Endothelial cell of umbilical vein (primary cell): Measurements from ENCODE around the gene BET1L. TPM values are rescaled to one million over a fixed set of nuclear protein-coding genes. Genes with fewer than 3 reads are reported as not detected.

Experiments used
- BruUV-seq: library from RNA; stranded (reverse); fragments of 400-500 nt; replicated peaks from 2 replicates; lab custom pipeline; 2021; lab: Mats Ljungman, UMichigan
- CTCF ChIA-PET: fragments of 300-600, 350-600 bp; sonication (Branson Sonifier 250); formaldehyde crosslinking; loops from one replicate; lab custom pipeline; 2021; ENCODE audit warnings: antibody characterized with exemption, inconsistent platforms; lab: Charles Lee
- POLR2A ChIA-PET: fragments of 300-600, 350-600 bp; sonication (Branson Sonifier 250); formaldehyde crosslinking; loops from one replicate; lab custom pipeline; 2021; ENCODE audit warnings: antibody characterized with exemption, inconsistent platforms; lab: Charles Lee
- DNase-seq: peaks from one replicate; pipeline ENCODE4 v3.0.0-alpha.2; 2011; ENCODE audit warnings: low read depth, low spot score
- FAIRE-seq: peaks from 2 replicates; lab custom pipeline; 2011; peaks lifted over from hg19 to GRCh38; lab: Jason Lieb, UNC
- H2AFZ ChIP-seq: 2 replicates; pipeline ENCODE4 v1.6.0; 2012; ENCODE audit warnings: low read depth, low read length, control low read depth, inconsistent platforms
- H3K27ac ChIP-seq: 2 replicates; pipeline ENCODE4 v1.5.1; 2011; ENCODE audit warnings: low read depth, mild to moderate bottlenecking, control low read depth, low read length, moderate library complexity; ENCODE audit not compliant: insufficient read depth
- H3K27me3 ChIP-seq, 2 experiments: 2 replicates each; pipeline versions ENCODE4 v1.6.0 to v1.6.1; 2011; ENCODE audit warnings: low read length in 2 of 2, mixed read lengths in 1 of 2; ENCODE audit not compliant: control insufficient read depth in 2 of 2, insufficient read depth in 2 of 2
- H3K36me3 ChIP-seq, 2 experiments: 2 replicates in 1 of 2; 3 replicates in 1 of 2; pipeline ENCODE4 v1.5.1; 2011; ENCODE audit warnings: low read length in 2 of 2, mild to moderate bottlenecking in 1 of 2, moderate library complexity in 1 of 2; ENCODE audit not compliant: control insufficient read depth in 2 of 2, insufficient read depth in 2 of 2; ENCODE audit errors: extremely low read depth in 1 of 2
- H3K4me1 ChIP-seq: 3 replicates; pipeline ENCODE4 v1.5.1; 2011; ENCODE audit warnings: mild to moderate bottlenecking, low read length; ENCODE audit not compliant: control insufficient read depth, insufficient read depth; ENCODE audit errors: extremely low read depth
- H3K4me2 ChIP-seq: 2 replicates; pipeline ENCODE4 v1.6.1; 2011; ENCODE audit warnings: low read length, control low read depth, mixed read lengths; ENCODE audit not compliant: insufficient read depth
- H3K4me3 ChIP-seq, 3 experiments: fragments of 200-600 bp in 1 of 3; sonication (generic), shearing (Covaris generic) in 1 of 3; replicated peaks in 1 of 3; 2 replicates each; pipeline ENCODE4 v1.5.1; 2011 to 2016; ENCODE audit warnings: control low read depth in 3 of 3, low read length in 3 of 3, mild to moderate bottlenecking in 2 of 3, inconsistent platforms in 1 of 3, low read depth in 1 of 3, moderate library complexity in 1 of 3; ENCODE audit not compliant: insufficient read depth in 1 of 3
- H3K79me2 ChIP-seq: 2 replicates; pipeline ENCODE4 v1.6.0; 2012; ENCODE audit warnings: low read length, inconsistent platforms; ENCODE audit not compliant: control insufficient read depth, insufficient read depth
- H3K9ac ChIP-seq: replicated peaks from 2 replicates; pipeline ENCODE3; 2011; ENCODE audit warnings: low read length, control low read depth; ENCODE audit not compliant: insufficient read depth; ENCODE audit errors: extremely low read depth
- H3K9me1 ChIP-seq: replicated peaks from 3 replicates; pipeline ENCODE4 v1.6.0; 2011; ENCODE audit warnings: mild to moderate bottlenecking, low read length; ENCODE audit not compliant: control insufficient read depth, insufficient read depth; ENCODE audit errors: extremely low read depth
- H3K9me3 ChIP-seq: replicated peaks from 2 replicates; pipeline ENCODE4 v1.5.1; 2012; ENCODE audit warnings: low read length, inconsistent platforms; ENCODE audit not compliant: control insufficient read depth, insufficient read depth
- H4K20me1 ChIP-seq: replicated peaks from 2 replicates; pipeline ENCODE3; 2011; ENCODE audit warnings: mild to moderate bottlenecking, low read length; ENCODE audit not compliant: control insufficient read depth, insufficient read depth; ENCODE audit errors: extremely low read depth
- EZH2 ChIP-seq: IDR thresholded peaks from 2 replicates; pipeline ENCODE4 v1.6.1; 2012; ENCODE audit warnings: borderline replicate concordance, low read depth, mild to moderate bottlenecking, moderate library complexity, low read length, inconsistent platforms; ENCODE audit not compliant: severe bottlenecking
- POLR2AphosphoS5 ChIP-seq: IDR thresholded peaks from 2 replicates; pipeline ENCODE4 v1.6.1; 2012; ENCODE audit warnings: low read depth, mild to moderate bottlenecking, control low read depth, low read length, moderate library complexity; ENCODE audit not compliant: insufficient read depth
- dilution Hi-C: fragments of 300-500 bp; cut with MboI; formaldehyde crosslinking; loops from one replicate; pipeline ENCODE4 v1.15.0; 2019; ENCODE audit warnings: low sequenced_read_pairs; ENCODE audit not compliant: extremely low pct_ligation_motif_present
- intact Hi-C: fragments of 100-400 bp; cut with micrococcal nuclease; formaldehyde crosslinking; loops from one replicate; pipeline ENCODE4 v1.10.0; 2022
- polyA plus RNA-seq, 4 experiments: library from polyadenylated mRNA; depleted of rRNA in 3 of 4; stranded (reverse) in 3 of 4; unstranded in 1 of 4; fragments of >200 nt; gene quantifications; 2 replicates each; pipeline versions ENCODE4 v1.2.1 to v1.2.3, GENCODE V29; 2011 to 2012; ENCODE audit warnings: missing spikeins in 1 of 4
- total RNA-seq: library from RNA; stranded (reverse); gene quantifications from 2 replicates; pipeline ENCODE4 v1.2.3, GENCODE V29; 2021
- TF ChIP-seq, protein P1 (sequence below), 2 donors: IDR thresholded peaks; 1 replicate in 1 of 2; 2 replicates in 1 of 2; pipeline ENCODE4 v1.5.1; 2011; ENCODE audit warnings: low read length in 2 of 2, mild to moderate bottlenecking in 2 of 2, moderate library complexity in 2 of 2, control low read depth in 1 of 2, inconsistent platforms in 1 of 2, low read depth in 1 of 2; ENCODE audit not compliant: insufficient read depth in 1 of 2; ENCODE audit errors: extremely low read depth in 1 of 2

BET1L gene
- total and polyA plus RNA-seq, 2 donors (not counting 3 experiments of a cell fraction or from before 2014, with no cell fraction given) = 31.0 to 80.0 TPM

DNA sequence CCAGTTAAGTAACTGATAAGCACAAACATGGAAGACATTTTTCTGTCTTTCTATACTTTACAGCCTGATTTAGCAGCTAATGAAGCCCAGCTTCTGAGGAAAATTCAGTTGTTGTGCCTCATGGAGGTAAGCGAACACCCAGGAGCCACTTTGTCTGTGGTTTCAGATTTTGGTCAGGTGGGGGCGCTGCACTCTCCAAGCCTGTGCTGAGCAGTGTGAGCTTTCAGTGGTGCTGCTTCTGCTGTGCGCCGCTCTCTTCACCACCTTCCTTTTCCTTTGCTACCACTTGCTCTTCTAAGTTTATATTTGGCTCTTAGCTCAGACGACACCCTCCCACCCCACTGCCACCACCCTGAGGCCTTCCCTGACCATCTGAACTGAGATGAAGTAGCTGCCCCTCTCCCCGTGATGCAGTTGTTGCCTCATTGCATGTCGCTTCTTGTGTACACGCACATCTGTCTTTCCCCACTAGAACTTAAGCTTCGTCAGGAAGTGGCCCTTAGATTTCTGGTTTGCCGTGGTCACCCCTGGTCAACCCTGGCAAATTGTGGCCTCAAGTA lies 43.6 kb upstream of the BET1L start:
- DNase-seq (peak; percentile 61), FAIRE-seq (peak; percentile 54)
- no peaks in the 10 kb centered on the region for H3K27me3 ChIP-seq
- H4K20me1 ChIP-seq = no peaks in the 10 kb centered on the region
- H3K9me3 ChIP-seq = no peaks in the 10 kb centered on the region
- H3K9me1 ChIP-seq = no peaks in the 10 kb centered on the region
- intact Hi-C loops (loop anchor here (2.0 to 5.0 kb wide), 2 partner anchors 106 to 196 kb away; no protein-coding TSS in a partner anchor), dilution Hi-C loops (no loop called here)
- no peak overlapping the region for H3K4me2 ChIP-seq
- no peaks in the 10 kb centered on the region for H3K79me2 ChIP-seq
- TF ChIP-seq POLR2AphosphoS5 (no peak), EZH2 (no peak)
- TF ChIP-seq, protein P1, sequence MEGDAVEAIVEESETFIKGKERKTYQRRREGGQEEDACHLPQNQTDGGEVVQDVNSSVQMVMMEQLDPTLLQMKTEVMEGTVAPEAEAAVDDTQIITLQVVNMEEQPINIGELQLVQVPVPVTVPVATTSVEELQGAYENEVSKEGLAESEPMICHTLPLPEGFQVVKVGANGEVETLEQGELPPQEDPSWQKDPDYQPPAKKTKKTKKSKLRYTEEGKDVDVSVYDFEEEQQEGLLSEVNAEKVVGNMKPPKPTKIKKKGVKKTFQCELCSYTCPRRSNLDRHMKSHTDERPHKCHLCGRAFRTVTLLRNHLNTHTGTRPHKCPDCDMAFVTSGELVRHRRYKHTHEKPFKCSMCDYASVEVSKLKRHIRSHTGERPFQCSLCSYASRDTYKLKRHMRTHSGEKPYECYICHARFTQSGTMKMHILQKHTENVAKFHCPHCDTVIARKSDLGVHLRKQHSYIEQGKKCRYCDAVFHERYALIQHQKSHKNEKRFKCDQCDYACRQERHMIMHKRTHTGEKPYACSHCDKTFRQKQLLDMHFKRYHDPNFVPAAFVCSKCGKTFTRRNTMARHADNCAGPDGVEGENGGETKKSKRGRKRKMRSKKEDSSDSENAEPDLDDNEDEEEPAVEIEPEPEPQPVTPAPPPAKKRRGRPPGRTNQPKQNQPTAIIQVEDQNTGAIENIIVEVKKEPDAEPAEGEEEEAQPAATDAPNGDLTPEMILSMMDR (IDR thresholded peaks at IDR 0.05; ENCODE audit: extremely low read depth in 1 of 2, insufficient read depth in 1 of 2, low read depth in 1 of 2, low read length in 2 of 2) = peak; percentile 67 to 81
- H3K9ac ChIP-seq = no peak overlapping the region
- no peak overlapping the region for H3K27ac ChIP-seq
- CTCF ChIA-PET = interaction anchor here (0.6 to 5.0 kb wide), 30 partner anchors 11 to 200 kb away, joined by 3 to 71 read pairs (median 6); partner anchors contain the start of genes BET1L, NLRP6, PGGHG and PSMD13
- no peaks in the 10 kb centered on the region for H3K4me1 ChIP-seq
- no TSS peak for BruUV-seq
- POLR2A ChIA-PET = interaction anchor here (0.6 kb wide), 1 partner anchor 146 kb away, joined by 3 read pairs; no protein-coding TSS in a partner anchor
- peaks cover 20 to 46% of the 10 kb centered on the region in 2 experiments for H3K36me3 ChIP-seq
- H2AFZ ChIP-seq = no peak overlapping the region
- no peak overlapping the region for H3K4me3 ChIP-seq
